ENCODE results near the gene ZNF536. TPM values are rescaled to one million over a fixed set of nuclear protein-coding genes. Genes with fewer than 3 reads are reported as not detected.

Gene ZNF536
- total RNA-seq, 2 donors from 2014 or later, result 0.79 to 2.5 TPM

DNA sequence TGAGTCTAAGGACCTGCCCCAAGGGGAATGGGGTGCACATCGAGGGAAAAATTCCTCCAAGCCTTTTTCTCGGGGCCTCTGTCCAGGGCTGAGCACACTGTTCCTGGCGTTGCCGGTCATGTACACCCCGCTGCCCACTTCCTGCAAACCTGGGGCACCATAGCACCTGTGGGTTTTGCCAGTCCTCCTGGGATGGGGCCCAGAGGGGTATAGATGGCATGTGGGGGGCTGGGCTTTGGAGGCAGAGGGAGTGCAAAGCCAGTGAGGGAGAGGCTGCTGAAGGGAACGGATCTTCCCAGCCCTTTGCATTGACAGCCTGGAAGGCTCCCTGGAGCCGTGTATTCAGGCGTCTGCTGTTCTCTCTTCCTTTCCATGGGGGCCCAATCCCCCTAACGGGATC is 187.3 kb downstream of the ZNF536 start:
- intact Hi-C loops (cut with DNase I, micrococcal nuclease), result no loop called here
- no peak for ATAC-seq
- DNase-seq, result no peak

DNA sequence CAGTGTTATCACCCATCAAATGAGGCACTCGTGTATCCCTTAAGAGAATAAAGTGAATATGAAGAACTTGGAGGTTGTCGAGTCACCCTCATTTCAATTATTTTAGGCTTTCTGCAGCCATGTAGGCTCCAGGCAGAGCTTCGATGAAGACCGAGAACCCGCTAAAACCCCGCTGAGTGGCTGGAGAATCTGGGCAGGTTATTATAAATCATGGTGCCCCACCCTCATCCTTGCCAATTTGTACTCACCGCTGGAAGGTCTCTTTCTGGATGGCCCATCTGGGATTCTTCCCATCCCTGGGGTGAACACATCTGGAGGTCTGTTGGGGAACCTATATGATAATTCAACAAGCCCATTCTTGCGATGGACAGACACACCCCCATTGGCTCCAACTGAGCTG is 190.8 kb downstream of the ZNF536 start:
- ATAC-seq (no peak), DNase-seq (no peak)

GRCh38 chr19:30563691-30564090 is 191.5 kb downstream of the ZNF536 start:
- intact Hi-C loops (cut with DNase I, micrococcal nuclease), result no loop called here
- no peak for ATAC-seq
- DNase-seq, result no peak

More for the DNA sequence above, 190.8 kb downstream of the ZNF536 start:
- intact Hi-C loops (cut with DNase I, micrococcal nuclease), result no loop called here

DNA sequence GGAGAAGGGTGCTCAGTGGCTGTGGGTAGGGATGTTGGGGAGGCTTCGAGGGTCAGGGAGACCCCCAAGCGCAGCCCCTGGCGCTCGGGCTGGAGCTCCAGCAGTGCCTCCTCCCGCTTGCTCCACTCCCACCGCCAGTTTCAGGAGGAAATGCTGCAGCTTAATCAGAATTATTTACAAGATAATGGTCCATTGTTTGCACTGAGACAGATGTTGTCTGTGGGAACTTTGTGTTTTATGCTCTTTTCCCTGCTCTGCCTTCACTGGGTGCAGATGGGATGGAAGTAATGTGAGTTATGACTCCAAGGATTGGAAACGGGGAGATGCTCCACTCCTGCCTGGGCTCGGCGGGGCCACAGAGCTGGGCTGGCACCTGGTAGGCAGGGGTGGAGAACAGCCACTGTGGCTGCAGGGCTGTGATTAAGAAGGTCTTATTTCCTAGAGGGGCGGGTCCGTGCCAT is 192.4 kb downstream of the ZNF536 start:
- intact Hi-C loops (cut with DNase I, micrococcal nuclease), result no loop called here
- ATAC-seq (no peak), DNase-seq (no peak)

GRCh38 chr19:30565636-30566035 is 193.5 kb downstream of the ZNF536 start:
- ATAC-seq (no peak), DNase-seq (no peak)
- intact Hi-C loops (cut with DNase I, micrococcal nuclease), result no loop called here

DNA sequence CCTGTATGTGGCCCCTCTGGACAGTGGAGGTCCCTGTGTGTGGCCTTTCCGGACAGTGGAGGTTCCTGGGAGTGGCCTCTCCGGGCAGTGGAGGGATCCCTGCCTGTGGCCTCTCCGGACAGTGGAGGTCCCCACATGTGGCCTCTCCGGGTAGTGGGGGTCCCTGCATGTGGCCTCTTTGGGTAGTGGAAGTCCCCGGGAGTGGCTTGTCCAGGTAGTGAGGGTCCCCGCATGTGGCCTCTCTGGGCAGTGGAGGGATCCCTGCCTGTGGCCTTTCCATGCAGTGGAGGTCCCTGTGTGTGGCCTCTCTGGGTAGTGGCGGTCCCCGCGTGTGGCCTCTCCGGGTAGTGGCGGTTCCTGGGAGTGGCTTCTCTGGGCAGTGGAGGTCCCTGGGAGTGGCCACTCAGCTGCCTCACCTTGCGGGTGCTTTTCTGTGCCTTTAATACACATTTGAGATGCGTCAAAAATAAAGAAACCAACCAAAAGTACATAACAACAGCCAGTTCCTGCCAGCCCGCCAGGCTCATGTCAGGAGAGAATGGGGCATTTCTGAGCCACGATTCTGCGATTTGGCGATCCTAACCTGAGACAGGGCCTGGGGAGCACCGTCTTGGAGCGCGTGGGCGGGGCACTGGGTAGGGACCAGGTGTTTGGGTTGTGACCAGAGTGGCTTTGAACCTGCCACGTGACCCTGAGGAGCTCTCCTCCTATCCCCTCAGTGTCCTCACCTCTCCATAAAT is 194.7 kb downstream of the ZNF536 start:
- DNase-seq, result no peak
- intact Hi-C loops (cut with DNase I, micrococcal nuclease), result no loop called here
- ATAC-seq, result no peak

- intact Hi-C loops (cut with DNase I, micrococcal nuclease), result no loop called here
- ATAC-seq (no peak), DNase-seq (no peak)
Observed at GRCh38 chr19:30567536-30568232, 195.5 kb downstream of the ZNF536 start.

- intact Hi-C loops (cut with DNase I, micrococcal nuclease), result no loop called here
- ATAC-seq (no peak), DNase-seq (no peak)
Observed at GRCh38 chr19:30570194-30570593, 198.0 kb downstream of the ZNF536 start.

DNA sequence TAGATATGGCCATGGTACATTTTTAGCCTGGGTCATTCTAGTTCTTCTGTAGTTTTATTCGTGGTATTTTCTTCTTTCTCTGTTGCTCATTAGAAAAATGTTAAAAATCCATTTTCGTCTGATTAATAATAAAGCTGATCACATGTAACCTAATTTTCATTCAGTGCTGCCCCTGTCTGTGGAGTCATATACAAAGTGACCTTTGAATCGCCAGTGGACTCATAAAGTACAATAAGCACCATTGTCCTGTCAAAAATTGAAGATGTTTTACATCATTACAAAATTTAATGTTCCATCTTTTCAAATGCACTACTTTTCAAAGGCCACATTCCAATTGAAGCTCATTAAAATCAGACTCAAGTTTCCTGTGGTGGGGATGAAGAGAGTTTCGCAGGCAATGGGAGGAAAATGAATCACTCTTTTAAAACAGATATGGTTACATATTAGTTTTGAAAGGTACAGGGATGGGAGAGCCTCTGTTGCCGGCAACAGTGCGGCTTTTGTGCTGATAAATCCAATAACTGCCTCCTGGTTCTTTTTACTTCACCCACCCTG is 205.4 kb downstream of the ZNF536 start:
- intact Hi-C loops (cut with DNase I, micrococcal nuclease), result no loop called here
- no peak for DNase-seq
- ATAC-seq, result no peak

GRCh38 chr19:30579419-30579818 is 207.2 kb downstream of the ZNF536 start:
- ATAC-seq (no peak), DNase-seq (no peak)
- intact Hi-C loops (cut with DNase I, micrococcal nuclease), result no loop called here

DNA sequence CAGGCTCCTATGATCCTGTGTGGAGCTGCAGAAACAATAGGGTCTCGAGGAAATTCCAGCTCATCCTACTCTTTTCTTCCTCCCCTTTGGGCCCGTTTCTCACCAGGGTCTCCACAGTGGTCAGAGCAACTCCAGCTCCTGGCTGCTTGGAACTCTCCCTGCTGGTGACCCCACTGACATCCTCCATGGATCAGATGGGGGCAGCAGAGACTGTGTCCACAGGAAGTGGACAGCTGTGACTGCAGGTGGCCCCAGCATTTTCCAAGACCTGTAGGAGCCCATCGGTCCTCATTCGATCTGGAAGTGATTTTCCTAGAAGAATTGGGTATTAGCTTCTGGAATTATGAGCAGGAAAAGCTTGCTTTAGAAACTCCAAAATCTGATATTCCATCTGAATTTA is 208.5 kb downstream of the ZNF536 start:
- DNase-seq (no peak), ATAC-seq (no peak)
- intact Hi-C loops (cut with DNase I, micrococcal nuclease), result no loop called here

DNA sequence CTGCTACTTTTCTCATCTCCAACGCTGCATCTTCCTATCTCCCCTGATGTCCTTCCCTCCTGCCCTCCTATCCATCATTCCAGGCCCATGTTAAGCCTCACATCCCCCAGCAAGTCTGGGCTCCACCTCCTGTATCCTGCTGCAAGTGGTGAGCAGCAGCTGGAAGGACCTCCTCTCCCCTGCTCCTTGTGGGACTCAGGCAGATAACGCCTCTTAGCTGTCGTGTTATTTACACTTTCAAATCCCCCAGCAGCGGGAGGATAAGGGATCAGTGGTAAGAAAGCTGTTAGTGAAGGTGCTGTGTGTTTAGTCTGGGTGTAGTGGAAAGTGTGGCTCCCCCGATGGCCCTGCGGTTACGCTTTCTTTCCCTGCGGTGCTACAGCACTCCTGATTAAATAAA is 211.9 kb downstream of the ZNF536 start:
- DNase-seq (no peak), ATAC-seq (no peak)
- intact Hi-C loops (cut with DNase I, micrococcal nuclease), result no loop called here

DNA sequence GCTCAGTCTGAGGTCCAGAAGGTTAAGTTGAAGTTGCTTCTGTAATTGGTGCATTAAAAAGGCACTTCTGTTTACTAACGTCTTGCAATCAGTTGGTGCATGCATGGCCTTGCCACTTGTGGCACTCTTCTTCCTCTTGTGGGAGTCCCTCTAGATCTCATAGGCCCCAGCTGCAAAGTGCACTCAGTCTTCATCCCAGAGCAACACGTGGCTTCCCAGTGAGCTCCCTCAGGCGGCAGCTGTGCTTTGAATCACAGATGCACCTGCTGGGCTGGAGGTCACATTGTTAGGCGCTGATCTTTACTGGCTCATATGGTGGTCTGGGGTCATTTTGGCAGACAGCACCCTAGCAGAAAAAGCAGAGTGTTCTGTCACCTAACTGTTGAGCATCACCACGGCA is 215.7 kb downstream of the ZNF536 start:
- intact Hi-C loops (cut with DNase I, micrococcal nuclease), result no loop called here
- ATAC-seq (no peak), DNase-seq (no peak)

GRCh38 chr19:30590596-30591229 is 218.5 kb downstream of the ZNF536 start:
- DNase-seq (no peak), ATAC-seq (no peak)
- intact Hi-C loops (cut with DNase I, micrococcal nuclease), result no loop called here

GRCh38 chr19:30593356-30593755 is 221.2 kb downstream of the ZNF536 start:
- ATAC-seq (no peak), DNase-seq (peak; percentile 20 to 32)
- intact Hi-C loops (cut with DNase I, micrococcal nuclease), result no loop called here

DNA sequence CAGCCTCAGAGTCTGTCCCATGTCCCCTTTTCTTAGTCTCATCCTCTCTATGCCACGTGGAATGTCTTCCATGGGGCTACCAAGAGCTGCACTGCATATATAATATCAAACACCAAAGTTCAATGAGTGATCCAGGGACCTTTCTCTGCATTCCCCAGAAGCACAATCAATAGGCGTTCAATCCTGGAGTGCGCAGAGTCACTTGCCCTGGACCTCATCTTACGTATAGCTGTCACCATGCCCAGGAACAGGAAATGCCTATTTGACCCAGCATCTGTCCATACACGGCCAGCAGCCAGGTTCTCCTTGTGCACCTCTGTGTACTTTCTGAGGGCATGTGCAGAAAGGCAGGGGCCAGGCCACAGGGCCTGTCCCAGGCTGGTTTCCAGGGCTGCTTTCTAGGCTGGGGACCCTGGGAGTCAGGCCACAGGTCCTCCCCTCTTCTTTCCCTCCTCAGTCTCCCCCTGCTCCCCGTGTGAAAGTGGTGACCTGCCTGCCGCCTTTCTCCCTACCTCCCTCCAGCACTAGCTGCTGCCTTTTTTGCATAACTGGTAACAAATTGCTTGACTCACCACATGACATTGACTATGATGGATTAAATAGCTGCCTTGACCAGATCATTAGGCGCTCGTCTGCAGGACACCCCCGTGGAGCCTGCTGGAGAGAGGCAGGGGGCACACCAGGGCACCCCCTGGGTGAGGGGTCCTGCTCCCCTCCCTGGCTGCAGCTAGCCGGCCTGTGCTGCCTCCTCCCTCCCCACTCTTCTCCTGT is 222.0 kb downstream of the ZNF536 start:
- ATAC-seq, result no peak
- intact Hi-C loops (cut with DNase I, micrococcal nuclease), result no loop called here
- DNase-seq, result no peak

DNA sequence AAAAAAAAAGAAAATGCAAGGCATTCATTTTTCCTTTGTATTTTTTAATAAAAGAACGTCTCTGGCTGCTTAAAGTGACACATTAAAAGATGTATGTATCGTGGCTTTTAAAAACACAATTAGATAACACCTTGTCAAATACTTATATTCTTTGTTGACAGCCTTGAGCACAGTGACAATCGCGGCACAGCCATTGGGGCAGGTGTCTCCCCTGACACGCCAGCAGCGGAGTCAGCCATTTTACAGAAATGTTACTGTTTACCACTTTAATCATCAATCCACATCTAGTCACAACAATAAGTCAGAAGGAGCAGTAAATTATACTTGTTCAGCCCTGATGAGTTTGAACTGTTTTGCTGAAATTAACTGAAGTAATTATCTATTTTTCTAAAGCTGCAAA is 224.1 kb downstream of the ZNF536 start:
- ATAC-seq, result no peak
- DNase-seq, result no peak
- intact Hi-C loops (cut with DNase I, micrococcal nuclease), result no loop called here

DNA sequence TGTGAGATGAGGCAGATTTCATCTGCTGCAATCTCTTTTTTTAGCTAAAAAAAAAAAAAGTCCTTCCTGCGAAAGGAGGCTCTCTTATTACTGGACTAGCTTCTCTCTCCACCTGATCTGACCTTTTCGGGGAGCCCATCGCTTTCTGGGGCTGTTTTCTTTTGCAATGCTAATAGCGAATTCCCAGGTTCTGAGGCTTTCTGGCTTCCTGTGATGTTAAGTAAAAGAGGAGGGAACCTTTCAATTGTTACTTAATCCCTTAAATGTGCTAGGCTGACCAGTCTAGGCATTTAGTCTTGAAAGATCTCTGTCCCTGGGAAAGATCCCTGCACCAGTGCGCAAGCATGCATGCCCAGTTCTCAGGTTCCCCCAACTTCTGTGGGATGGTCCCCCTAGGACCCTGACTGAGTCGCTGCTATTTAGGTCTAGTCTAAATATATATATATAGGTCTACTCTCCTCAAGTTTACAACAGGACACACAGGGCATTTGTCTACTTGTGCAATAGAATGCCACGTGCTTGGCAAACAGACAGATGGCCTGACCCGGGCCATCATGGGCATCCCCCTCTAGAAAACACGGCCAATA is 224.7 kb downstream of the ZNF536 start:
- DNase-seq, result no peak
- no peak for ATAC-seq
- intact Hi-C loops (cut with DNase I, micrococcal nuclease), result no loop called here

- intact Hi-C loops (cut with DNase I, micrococcal nuclease), result no loop called here
- no peak for ATAC-seq
- DNase-seq, result no peak
Observed at GRCh38 chr19:30598688-30599087, 226.5 kb downstream of the ZNF536 start.

Data from left colon (tissue), 2 donors.